SK-N-SH (cell line): ENCODE data around the gene ZNF775. TPM values are rescaled to one million over a fixed set of nuclear protein-coding genes. Genes with fewer than 3 reads are reported as not detected.

ENCODE experiments used
- CTCF ChIA-PET: fragments of 300-600, 350-600 bp; formaldehyde crosslinking; extraction: SDS; loops from one replicate; lab custom pipeline; 2021; lab: Yijun Ruan, JAX
- POLR2A ChIA-PET: fragments of 350-600 bp; sonication (Branson Sonifier 250); formaldehyde crosslinking; extraction: SDS; loops from one replicate; lab custom pipeline; 2020; ENCODE audit warnings: antibody characterized with exemption, inconsistent platforms; lab: Yijun Ruan, JAX
- DNase-seq: peaks from one replicate; pipeline ENCODE4 v3.0.0; 2012
- H2AFZ ChIP-seq: fragments of 200-600 bp; sonication (generic); 2 replicates; pipeline ENCODE4 v1.8.1; 2016; ENCODE audit warnings: antibody characterized with exemption, mild to moderate bottlenecking, low read depth
- H3F3A ChIP-seq: fragments of 200-600 bp; sonication (generic); replicated peaks from 2 replicates; pipeline ENCODE3; 2016; ENCODE audit warnings: antibody characterized with exemption, mild to moderate bottlenecking; ENCODE audit not compliant: insufficient read depth
- H3K27ac ChIP-seq, 2 experiments: fragments of 200-500 bp in 1 of 2; fragments of 200-600 bp in 1 of 2; sonication (Bioruptor generic) in 1 of 2; sonication (generic), shearing (Covaris generic) in 1 of 2; 2 replicates each; pipeline versions ENCODE4 v1.5.1 to v1.6.1; 2014 to 2016; ENCODE audit warnings: low read depth in 2 of 2, inconsistent platforms in 1 of 2, low read length in 1 of 2, mild to moderate bottlenecking in 1 of 2, mixed read lengths in 1 of 2
- H3K27me3 ChIP-seq: fragments of 200-600 bp; sonication (generic), shearing (Covaris generic); 2 replicates; pipeline ENCODE4 v1.6.1; 2016; ENCODE audit warnings: mixed run types; ENCODE audit not compliant: insufficient read depth
- H3K36me3 ChIP-seq, 2 experiments: fragments of 200-500 bp in 1 of 2; fragments of 200-600 bp in 1 of 2; sonication (Bioruptor generic) in 1 of 2; sonication (generic) in 1 of 2; replicated peaks in 1 of 2; 2 replicates each; pipeline versions ENCODE3 to v1.5.1; 2014 to 2016; ENCODE audit warnings: low read length in 1 of 2, mild to moderate bottlenecking in 1 of 2; ENCODE audit not compliant: insufficient read depth in 2 of 2, control insufficient read depth in 1 of 2
- H3K4me1 ChIP-seq, 2 experiments: fragments of 200-500 bp in 1 of 2; fragments of 200-600 bp in 1 of 2; sonication (Bioruptor generic) in 1 of 2; sonication (generic), shearing (Covaris generic) in 1 of 2; 2 replicates each; pipeline versions ENCODE4 v1.5.1 to v1.6.1; 2014 to 2016; ENCODE audit warnings: low read depth in 1 of 2, low read length in 1 of 2, mixed run types in 1 of 2; ENCODE audit not compliant: insufficient read depth in 2 of 2, control insufficient read depth in 1 of 2
- H3K4me2 ChIP-seq: fragments of 200-600 bp; sonication (generic), shearing (Covaris generic); 2 replicates; pipeline ENCODE4 v1.6.1; 2017; ENCODE audit warnings: mixed run types
- H3K4me3 ChIP-seq, 2 experiments: fragments of 200-500 bp in 1 of 2; fragments of 200-600 bp in 1 of 2; sonication (Bioruptor generic) in 1 of 2; sonication (generic), shearing (Covaris generic) in 1 of 2; 2 replicates each; pipeline versions ENCODE4 v1.5.1 to v1.8.1; 2014 to 2016; ENCODE audit warnings: low read depth in 2 of 2, inconsistent platforms in 1 of 2, low read length in 1 of 2, mild to moderate bottlenecking in 1 of 2, mixed read lengths in 1 of 2, moderate library complexity in 1 of 2
- H3K79me2 ChIP-seq: fragments of 200-600 bp; sonication (generic); 2 replicates; pipeline ENCODE4 v1.8.1; 2017; ENCODE audit warnings: mild to moderate bottlenecking; ENCODE audit not compliant: insufficient read depth
- H3K9ac ChIP-seq: fragments of 200-600 bp; sonication (generic); 2 replicates; pipeline ENCODE4 v1.6.1; 2017; ENCODE audit warnings: mixed run types
- H3K9me2 ChIP-seq: fragments of 200-600 bp; sonication (generic); 2 replicates; pipeline ENCODE4 v1.6.1; 2017; ENCODE audit warnings: mixed run types
- H3K9me3 ChIP-seq: fragments of 200-600 bp; sonication (generic); 2 replicates; pipeline ENCODE4 v1.6.1; 2017; ENCODE audit warnings: mixed run types, mild to moderate bottlenecking, moderate library complexity
- H4K20me1 ChIP-seq: fragments of 200-600 bp; sonication (generic); 2 replicates; pipeline ENCODE4 v1.6.1; 2017; ENCODE audit warnings: mild to moderate bottlenecking, mixed run types; ENCODE audit not compliant: insufficient read depth
- CTCF ChIP-seq: fragments of 200-600 bp; sonication (generic); IDR thresholded peaks from 2 replicates; pipeline ENCODE4 v1.6.1; 2017; ENCODE audit warnings: antibody characterized with exemption, mild to moderate bottlenecking, moderate library complexity
- FOXJ3 ChIP-seq: sonication (generic); formaldehyde crosslinking; IDR thresholded peaks from 2 replicates; pipeline ENCODE4 v1.5.1; 2020; ENCODE audit warnings: mild to moderate bottlenecking, missing genetic modification reagents
- FOXM1 ChIP-seq: IDR thresholded peaks from 2 replicates; pipeline ENCODE4 v1.4.0; 2012; ENCODE audit warnings: low read depth, mild to moderate bottlenecking
- GATA2 ChIP-seq: sonication (generic); formaldehyde crosslinking; IDR thresholded peaks from 2 replicates; pipeline ENCODE4 v1.5.0; 2020; ENCODE audit warnings: mild to moderate bottlenecking, missing genetic modification reagents
- IRF3 ChIP-seq: fragments of 150-350 bp; IDR thresholded peaks from 2 replicates; pipeline ENCODE4 v1.6.1; 2016; ENCODE audit warnings: mild to moderate bottlenecking, low read depth, low read length
- MAX ChIP-seq: IDR thresholded peaks from 2 replicates; pipeline ENCODE4 v1.4.0; 2012; ENCODE audit warnings: low read depth
- MEF2A ChIP-seq: IDR thresholded peaks from 2 replicates; pipeline ENCODE4 v1.4.0; 2012; ENCODE audit warnings: low read depth, borderline replicate concordance
- NRF1 ChIP-seq: IDR thresholded peaks from 2 replicates; pipeline ENCODE4 v1.6.1; 2012; ENCODE audit warnings: low read depth, mild to moderate bottlenecking, low read length
- PBX3 ChIP-seq: IDR thresholded peaks from 2 replicates; pipeline ENCODE4; 2012
- RFX5 ChIP-seq: IDR thresholded peaks from 2 replicates; pipeline ENCODE4 v1.6.1; 2012; ENCODE audit warnings: mild to moderate bottlenecking, improper control_type of control experiment, low read length
- RXRA ChIP-seq: IDR thresholded peaks from 2 replicates; pipeline ENCODE4 v1.4.0; 2012; ENCODE audit warnings: low read depth, mild to moderate bottlenecking, borderline replicate concordance
- SIN3A ChIP-seq: IDR thresholded peaks from 2 replicates; pipeline ENCODE4 v1.6.1; 2012; ENCODE audit warnings: low read depth, mild to moderate bottlenecking, low read length, moderate library complexity, borderline replicate concordance
- SMC3 ChIP-seq: IDR thresholded peaks from 2 replicates; pipeline ENCODE4 v1.6.1; 2012; ENCODE audit warnings: low read depth, low read length, improper control_type of control experiment
- TAF1 ChIP-seq: IDR thresholded peaks from 2 replicates; pipeline ENCODE4 v1.6.1; 2012; ENCODE audit warnings: low read depth, mild to moderate bottlenecking, low read length, moderate library complexity, borderline replicate concordance
- TCF12 ChIP-seq: IDR thresholded peaks from 2 replicates; pipeline ENCODE4 v1.4.0; 2012
- ZBTB33 ChIP-seq: IDR thresholded peaks from 2 replicates; pipeline ENCODE4 v1.4.0; 2012; ENCODE audit warnings: low read depth, borderline replicate concordance
- WGBS: methylation state at CpG from one replicate; pipeline ENCODE4 v1.1.6; 2017; ENCODE audit warnings: low lambda C conversion rate; 5-methylcytosine and 5-hydroxymethylcytosine counted together
- polyA plus RNA-seq, 3 experiments: library from polyadenylated mRNA; depleted of rRNA; stranded (reverse); fragments of >200 nt; gene quantifications; 2 replicates each; pipeline ENCODE4 v1.2.3, GENCODE V29; 2012

Gene ZNF775
- polyA plus RNA-seq, 1 of the 3 experiments (the other 2 are of a cell fraction): 5.0 TPM

- no peak for TF ChIP-seq MAX
- no peak for TF ChIP-seq IRF3
- no peak for TF ChIP-seq FOXJ3
- TF ChIP-seq CTCF: no peak
- TF ChIP-seq RXRA: no peak
- TF ChIP-seq MEF2A: no peak
- no peak for TF ChIP-seq TCF12
- TF ChIP-seq GATA2: no peak
- TF ChIP-seq PBX3: no peak
- no peak for TF ChIP-seq TAF1
- TF ChIP-seq SIN3A: no peak
- no peak for TF ChIP-seq NRF1
- TF ChIP-seq ZBTB33: no peak
- no peak for TF ChIP-seq FOXM1
- TF ChIP-seq RFX5: no peak
- TF ChIP-seq SMC3: no peak
- POLR2A ChIA-PET: interaction anchor here (2.3 kb wide), 1 partner anchor 8 kb away, joined by 43 read pairs; the partner anchor contains the start of gene REPIN1
- H3K4me3 ChIP-seq: no peak overlapping the region
- no peaks in the 10 kb centered on the region for H4K20me1 ChIP-seq
- H2AFZ ChIP-seq: no peak overlapping the region
- H3F3A ChIP-seq: peaks cover 30% of the 10 kb centered on the region
- H3K9me3 ChIP-seq: no peaks in the 10 kb centered on the region
- H3K9me2 ChIP-seq: no peaks in the 10 kb centered on the region
- H3K79me2 ChIP-seq: peaks cover 41% of the 10 kb centered on the region; the same call in 1 of the 2 replicates
- H3K36me3 ChIP-seq: peaks cover 19 to 29% of the 10 kb centered on the region in 2 experiments
- WGBS: 80% methylated on average over 3 of the region's 3 CpGs
- DNase-seq: no peak
- no peaks in the 10 kb centered on the region for H3K27me3 ChIP-seq
- H3K9ac ChIP-seq: no peak overlapping the region
- peaks cover 0 to 36% of the 10 kb centered on the region in 2 experiments; a peak in 2 of 4 replicates for H3K4me1 ChIP-seq
- CTCF ChIA-PET: interaction anchor here (0.6 to 3.6 kb wide), 6 partner anchors 8 to 636 kb away, joined by 3 to 15 read pairs (median 4); partner anchors contain the start of gene REPIN1
- H3K4me2 ChIP-seq: no peak overlapping the region
- H3K27ac ChIP-seq: no peak overlapping the region
Observed at GRCh38 chr7:150377196-150377595, 1.9 kb upstream of the ZNF775 start.
